ENCODE data around the gene MYBPC3. TPM values are rescaled to one million over a fixed set of nuclear protein-coding genes. Genes with fewer than 3 reads are reported as not detected.

MYBPC3 gene
- total RNA-seq, 1 experiment from 2014 or later, result 0.07 TPM

GRCh38 chr11:47356129-47356997 lies 3.9 kb upstream of the MYBPC3 start:
- CTCF ChIA-PET, result no interaction called here
- TF ChIP-seq PRDM15 (CRISPR knock-in tag; IDR thresholded peaks at IDR 0.05) (no peak), ERG (CRISPR knock-in tag; IDR thresholded peaks at IDR 0.05) (no peak), ETV6 (CRISPR knock-in tag; IDR thresholded peaks at IDR 0.05) (no peak), ZNF425 (CRISPR knock-in tag; conservative IDR thresholded peaks at IDR 0.05) (no peak), ZNF512 (CRISPR knock-in tag; IDR thresholded peaks at IDR 0.05; ENCODE audit: borderline replicate concordance) (no peak), OVOL2 (CRISPR knock-in tag; IDR thresholded peaks at IDR 0.05; ENCODE audit: borderline replicate concordance) (no peak), FOXJ3 (CRISPR knock-in tag; IDR thresholded peaks at IDR 0.05; ENCODE audit: borderline replicate concordance) (no peak), KAT7 (CRISPR knock-in tag; IDR thresholded peaks at IDR 0.05; ENCODE audit: borderline replicate concordance) (no peak), STAT6 (CRISPR knock-in tag; conservative IDR thresholded peaks at IDR 0.05; ENCODE audit: low read depth) (no peak), ZNF281 (CRISPR knock-in tag; IDR thresholded peaks at IDR 0.05) (no peak), EMX1 (CRISPR knock-in tag; IDR thresholded peaks at IDR 0.05) (no peak), ATF1 (CRISPR knock-in tag; IDR thresholded peaks at IDR 0.05) (no peak), NR1H2 (CRISPR knock-in tag; IDR thresholded peaks at IDR 0.05) (no peak), GABPB1 (CRISPR knock-in tag; IDR thresholded peaks at IDR 0.05) (no peak), NFE2L1 (CRISPR knock-in tag; IDR thresholded peaks at IDR 0.05) (no peak), ELF4 (CRISPR knock-in tag; IDR thresholded peaks at IDR 0.05; ENCODE audit: low read depth) (no peak), ZBTB43 (CRISPR knock-in tag; IDR thresholded peaks at IDR 0.05) (no peak; the same call in 1 of the 2 replicates), E2F1 (CRISPR knock-in tag; IDR thresholded peaks at IDR 0.05) (no peak)

More at GRCh38 chr11:47356129-47356997, 3.9 kb upstream of the MYBPC3 start:
- H3K9me3 Mint-ChIP-seq, result no peaks in the 10 kb centered on the region
- no peak overlapping the region for H3K4me3 Mint-ChIP-seq
- H3K4me1 Mint-ChIP-seq, result peaks cover 8% of the 10 kb centered on the region
- H3K27ac Mint-ChIP-seq, result no peak overlapping the region
- H3K27me3 Mint-ChIP-seq (ENCODE audit: low read depth), result no peaks in the 10 kb centered on the region
- H3K36me3 Mint-ChIP-seq, result no peaks in the 10 kb centered on the region
- POLR2A ChIA-PET, result no interaction called here
- DNase-seq (ENCODE audit: low spot score), result no peak
- ATAC-seq, result no peak

All from WTC11 (cell line).